Upper lobe of left lung (tissue), 6 donors: ENCODE results near the gene RAB24. TPM values are rescaled to one million over a fixed set of nuclear protein-coding genes. Genes with fewer than 3 reads are reported as not detected.

ENCODE experiments used
- ATAC-seq, 2 donors: fragments of 200-7000 bp; cut with Tn5 transposase; one replicate each; pipeline ENCODE4 v1.9.1; 2022; ENCODE audit warnings: mild to moderate bottlenecking in 2 of 2, moderate library complexity in 2 of 2; ENCODE audit not compliant: low FRiP score in 2 of 2
- DNase-seq, 2 donors: peaks; one replicate each; pipeline ENCODE4 v3.0.0-alpha.2; 2019 to 2020
- H3K27ac ChIP-seq, 4 donors: fragments of 200-600 bp; sonication (generic); one replicate each; pipeline ENCODE4 v1.5.1; 2016 to 2019
- H3K27me3 ChIP-seq, 4 donors: fragments of 200-600 bp; sonication (generic); one replicate each; pipeline ENCODE4 v1.5.1; 2017 to 2019
- H3K36me3 ChIP-seq, 4 donors: fragments of 200-600 bp; sonication (generic); one replicate each; pipeline ENCODE4 v1.5.1; 2016 to 2019
- H3K4me1 ChIP-seq, 4 donors: fragments of 200-600 bp; sonication (generic); one replicate each; pipeline ENCODE4 v1.5.1; 2018 to 2019
- H3K4me3 ChIP-seq, 4 donors: fragments of 200-600 bp; sonication (generic); one replicate each; pipeline ENCODE4 v1.5.1; 2017 to 2019; ENCODE audit warnings: mild to moderate bottlenecking in 2 of 4, moderate library complexity in 1 of 4
- H3K9me3 ChIP-seq, 4 donors: fragments of 200-600 bp; sonication (generic); one replicate each; pipeline ENCODE4 v1.5.1; 2018 to 2019
- CTCF ChIP-seq, 6 experiments: fragments of 450-650 bp in 4 of 6; fragments of 200-600 bp in 2 of 6; sonication (generic) in 2 of 6; IDR thresholded peaks; one replicate each; pipeline ENCODE4 v1.5.1; 2016 to 2019; ENCODE audit warnings: antibody characterized with exemption in 6 of 6
- EP300 ChIP-seq, 4 donors: sonication (generic); formaldehyde crosslinking; IDR thresholded peaks; one replicate each; pipeline ENCODE4 v1.5.1; 2017; ENCODE audit warnings: antibody characterized with exemption in 4 of 4, control low read depth in 2 of 4
- POLR2A ChIP-seq, 4 donors: fragments of 450-650 bp; IDR thresholded peaks; one replicate each; pipeline ENCODE4 v1.5.1; 2016 to 2017; ENCODE audit warnings: antibody characterized with exemption in 4 of 4, mild to moderate bottlenecking in 2 of 4
- POLR2AphosphoS5 ChIP-seq, 2 donors: sonication (generic); formaldehyde crosslinking; IDR thresholded peaks; one replicate each; pipeline ENCODE4 v1.5.1; 2017; ENCODE audit warnings: antibody characterized with exemption in 2 of 2
- WGBS, 2 donors: methylation state at CpG; one replicate each; pipeline ENCODE4 v1.1.5; 2017 to 2018; 5-methylcytosine and 5-hydroxymethylcytosine counted together
- total RNA-seq, 6 donors: library from RNA; depleted of rRNA in 4 of 6; stranded (reverse); fragments of >200 nt in 4 of 6; gene quantifications; one replicate each; pipeline versions ENCODE4 v1.1.0 to v1.2.1, GENCODE V29; 2016 to 2021
- donor health status: DM: no; HTN: no; CAD: no; lungs with moderate emphysema.
- donor health status: DM: no; HTN: yes; CAD: no; lungs with severe emphysema.

RAB24 gene
- total RNA-seq, 6 donors from 2014 or later = 26.8 to 92.2 (median 50.3) TPM

GRCh38 chr5:177315411-177315810 lies 11.9 kb upstream of the RAB24 start:
- no peak for TF ChIP-seq POLR2A (IDR thresholded peaks at IDR 0.05)
- TF ChIP-seq CTCF (IDR thresholded peaks at IDR 0.05) = no peak
- no peak for TF ChIP-seq EP300 (IDR thresholded peaks at IDR 0.05)
- TF ChIP-seq POLR2AphosphoS5 (IDR thresholded peaks at IDR 0.05) = no peak
- no peaks in the 10 kb centered on the region for H3K9me3 ChIP-seq
- H3K27ac ChIP-seq = no peak overlapping the region
- H3K4me3 ChIP-seq = no peak overlapping the region
- no peaks in the 10 kb centered on the region for H3K27me3 ChIP-seq
- H3K36me3 ChIP-seq = peaks cover 0 to 6% (median 0%) of the 10 kb centered on the region in 4 donors
- DNase-seq (no peak), ATAC-seq (no peak)
- H3K4me1 ChIP-seq = peaks cover 23 to 31% (median 26%) of the 10 kb centered on the region in 4 donors
- WGBS, 2 donors = 90 to 96% methylated on average over 7 of the region's 7 CpGs

DNA sequence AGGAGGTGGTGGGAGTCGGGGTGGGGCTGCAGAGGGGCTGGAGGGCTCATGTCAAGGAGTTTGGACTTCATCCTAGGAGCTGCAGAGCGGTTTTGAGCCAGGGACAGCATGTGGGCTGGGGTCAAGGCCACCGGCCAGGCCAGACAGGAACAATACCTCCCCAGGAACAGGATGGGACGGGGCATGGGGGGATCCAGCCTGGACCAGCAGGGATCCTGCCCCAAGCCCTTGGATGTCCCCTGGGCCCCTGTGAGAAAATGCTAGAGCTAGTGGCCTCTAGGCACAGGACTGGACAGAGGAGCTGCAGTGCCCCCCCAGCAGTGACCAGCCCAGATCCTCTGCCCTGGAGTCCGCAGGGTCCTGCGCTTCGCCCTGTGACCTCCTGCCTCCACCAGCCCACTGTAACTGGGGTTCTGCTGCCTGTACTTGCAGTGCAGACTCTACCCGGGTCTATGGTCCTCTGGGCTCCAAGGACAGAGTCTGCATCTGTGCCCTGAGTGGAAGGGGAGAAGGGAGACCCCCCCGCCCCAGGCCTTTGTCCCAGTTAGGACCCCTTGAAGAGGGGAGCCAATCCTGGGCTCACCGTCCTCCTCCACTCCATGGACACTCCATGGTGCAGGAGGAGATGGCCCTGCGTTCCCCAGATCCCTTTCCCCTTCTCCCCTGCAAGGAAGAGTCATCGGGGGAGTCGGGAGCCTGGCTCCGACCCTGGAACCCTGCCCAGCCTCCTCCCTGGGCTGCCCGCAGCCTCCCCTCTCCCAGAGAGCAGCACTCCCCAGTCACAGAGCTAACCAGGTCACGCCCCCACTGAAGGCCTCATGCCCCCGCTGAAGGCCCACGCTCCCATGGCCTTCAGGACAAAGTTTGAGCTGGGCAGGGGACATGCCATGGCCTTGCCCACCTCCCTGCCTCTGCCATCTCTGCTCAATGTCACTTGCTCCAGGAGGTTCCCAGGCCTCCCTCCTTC lies 11.1 kb upstream of the RAB24 start:
- H3K27ac ChIP-seq = no peak overlapping the region
- no peak overlapping the region for H3K4me3 ChIP-seq
- DNase-seq (no peak), ATAC-seq (no peak)
- no peaks in the 10 kb centered on the region for H3K27me3 ChIP-seq
- peaks cover 0 to 4% (median 0%) of the 10 kb centered on the region in 4 donors for H3K36me3 ChIP-seq
- H3K9me3 ChIP-seq = no peaks in the 10 kb centered on the region
- TF ChIP-seq CTCF (IDR thresholded peaks at IDR 0.05) (no peak), POLR2AphosphoS5 (IDR thresholded peaks at IDR 0.05) (no peak), EP300 (IDR thresholded peaks at IDR 0.05) (no peak), POLR2A (IDR thresholded peaks at IDR 0.05) (no peak)
- WGBS, 2 donors = 93% methylated on average over 9 to 16 of the region's 18 CpGs
- H3K4me1 ChIP-seq = peaks cover 23 to 35% (median 30%) of the 10 kb centered on the region in 4 donors

DNA sequence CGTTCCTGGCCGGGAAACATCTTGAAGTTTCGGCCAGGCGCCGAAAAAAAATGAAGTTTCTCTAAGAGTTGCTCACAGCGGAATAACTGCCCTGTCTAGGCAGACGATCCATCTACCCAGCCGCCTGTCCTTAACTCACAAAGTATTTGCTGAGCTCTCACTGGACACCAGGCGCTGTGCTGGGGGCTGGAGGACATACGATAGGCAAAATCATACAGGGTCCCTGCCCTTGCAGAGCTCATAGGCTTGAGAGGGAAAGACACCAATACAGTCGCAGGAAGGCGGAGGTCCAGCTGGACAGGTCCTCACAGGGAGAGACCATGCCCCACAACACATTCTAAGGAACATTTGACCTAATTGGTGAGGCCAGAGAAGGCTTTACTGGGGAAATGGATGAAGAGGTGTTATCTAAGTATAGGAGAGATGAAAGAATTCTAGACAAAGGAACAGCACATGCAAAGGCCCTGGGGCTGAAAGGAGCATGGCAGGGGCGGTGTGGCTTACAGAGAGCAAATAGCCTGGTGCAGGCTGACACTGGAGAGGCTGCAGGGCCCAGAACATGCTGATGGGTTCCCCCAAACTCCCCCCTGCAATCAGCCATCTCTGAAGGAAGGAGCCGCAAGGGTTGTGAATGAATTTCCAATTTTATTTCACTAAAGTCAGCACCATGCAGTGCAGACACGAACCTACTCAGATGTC lies 10.2 kb upstream of the RAB24 start:
- 94% methylated on average over 14 to 15 of the region's 15 CpGs for WGBS, 2 donors
- no peak overlapping the region for H3K27ac ChIP-seq
- DNase-seq (no peak), ATAC-seq (no peak)
- peaks cover 0 to 7% (median 0%) of the 10 kb centered on the region in 4 donors for H3K36me3 ChIP-seq
- peaks cover 23 to 35% (median 30%) of the 10 kb centered on the region in 4 donors for H3K4me1 ChIP-seq
- no peaks in the 10 kb centered on the region for H3K27me3 ChIP-seq
- no peak overlapping the region for H3K4me3 ChIP-seq
- H3K9me3 ChIP-seq = no peaks in the 10 kb centered on the region
- TF ChIP-seq POLR2A (IDR thresholded peaks at IDR 0.05) (no peak), EP300 (IDR thresholded peaks at IDR 0.05) (no peak), CTCF (IDR thresholded peaks at IDR 0.05) (no peak), POLR2AphosphoS5 (IDR thresholded peaks at IDR 0.05) (no peak)

DNA sequence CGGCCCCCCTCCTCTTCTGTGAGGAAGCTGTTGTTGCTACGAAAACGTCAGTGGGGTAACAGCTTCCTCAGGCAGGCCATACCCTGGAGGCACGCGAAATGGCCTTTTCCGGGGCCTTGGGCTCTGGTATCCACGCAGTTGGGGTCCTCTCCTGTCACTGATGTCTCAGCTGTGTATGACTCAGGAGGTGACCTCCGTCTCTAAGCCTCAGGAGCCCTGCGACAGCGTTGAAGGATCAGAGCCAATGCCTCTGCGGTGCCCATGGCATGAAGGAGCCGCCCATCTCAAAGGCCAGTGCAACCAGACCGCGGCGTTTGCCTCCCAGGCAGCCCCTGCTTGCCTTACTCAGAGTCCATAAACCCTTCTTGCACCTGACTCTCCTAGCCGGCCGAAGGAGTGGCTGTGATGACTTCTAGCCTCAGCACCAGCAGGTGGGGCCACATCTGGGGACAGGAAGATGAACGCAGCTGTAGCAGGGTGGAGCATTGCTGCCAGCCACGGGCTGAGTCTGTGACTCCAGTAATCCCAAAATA lies 9.2 kb upstream of the RAB24 start:
- DNase-seq = no peak

More for the DNA sequence above, 9.2 kb upstream of the RAB24 start:
- Histone ChIP-seq H3K4me3 (peak overlapping the region in 3 of 4 donors; percentile 42 to 71 (median 66)), H3K4me1 (peaks cover 27 to 40% (median 30%) of the 10 kb centered on the region in 4 donors), H3K9me3 (no peaks in the 10 kb centered on the region), H3K36me3 (peaks cover 0 to 13% (median 0%) of the 10 kb centered on the region in 4 donors), H3K27me3 (no peaks in the 10 kb centered on the region), H3K27ac (no peak overlapping the region)
- ATAC-seq = no peak
- WGBS, 2 donors = 9 to 15% methylated on average over 13 to 19 of the region's 19 CpGs
- TF ChIP-seq CTCF (IDR thresholded peaks at IDR 0.05) (no peak), EP300 (IDR thresholded peaks at IDR 0.05) (no peak), POLR2A (IDR thresholded peaks at IDR 0.05) (no peak), POLR2AphosphoS5 (IDR thresholded peaks at IDR 0.05) (no peak)
